Measurements from ENCODE around the gene STK39.

The STK39 gene

DNA sequence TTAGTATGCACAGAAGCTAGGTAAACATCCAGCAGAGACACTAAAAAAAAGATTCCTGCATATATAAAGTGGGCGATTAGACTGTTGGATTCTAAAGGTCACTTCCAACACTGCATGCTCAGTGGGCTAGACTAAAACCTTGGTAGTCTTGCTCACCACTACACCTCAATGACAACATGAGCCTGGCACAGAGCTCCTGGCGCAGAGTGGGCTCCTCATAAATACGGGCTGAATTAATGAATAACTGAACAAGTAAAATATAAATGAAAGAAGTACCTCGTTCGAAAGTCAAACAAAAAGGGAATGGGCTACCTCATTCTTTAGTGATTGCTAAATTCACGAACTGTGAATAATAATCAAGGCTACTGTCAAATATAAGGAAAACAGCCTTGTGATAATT, 185.3 kb downstream of the STK39 start:
- Histone ChIP-seq H3K27ac (no peak overlapping the region), H3K36me3 (peaks cover 97% of the 10 kb centered on the region), H3K9ac (no peak overlapping the region), H3K4me2 (no peak overlapping the region), H3K4me3 (no peak overlapping the region), H3K27me3 (no peaks in the 10 kb centered on the region), H3K4me1 (no peaks in the 10 kb centered on the region), H4K20me1 (no peaks in the 10 kb centered on the region), H3K9me3 (no peaks in the 10 kb centered on the region)
- no peak for TF ChIP-seq Cebpa-rat (IDR thresholded peaks at IDR 0.05)

DNA sequence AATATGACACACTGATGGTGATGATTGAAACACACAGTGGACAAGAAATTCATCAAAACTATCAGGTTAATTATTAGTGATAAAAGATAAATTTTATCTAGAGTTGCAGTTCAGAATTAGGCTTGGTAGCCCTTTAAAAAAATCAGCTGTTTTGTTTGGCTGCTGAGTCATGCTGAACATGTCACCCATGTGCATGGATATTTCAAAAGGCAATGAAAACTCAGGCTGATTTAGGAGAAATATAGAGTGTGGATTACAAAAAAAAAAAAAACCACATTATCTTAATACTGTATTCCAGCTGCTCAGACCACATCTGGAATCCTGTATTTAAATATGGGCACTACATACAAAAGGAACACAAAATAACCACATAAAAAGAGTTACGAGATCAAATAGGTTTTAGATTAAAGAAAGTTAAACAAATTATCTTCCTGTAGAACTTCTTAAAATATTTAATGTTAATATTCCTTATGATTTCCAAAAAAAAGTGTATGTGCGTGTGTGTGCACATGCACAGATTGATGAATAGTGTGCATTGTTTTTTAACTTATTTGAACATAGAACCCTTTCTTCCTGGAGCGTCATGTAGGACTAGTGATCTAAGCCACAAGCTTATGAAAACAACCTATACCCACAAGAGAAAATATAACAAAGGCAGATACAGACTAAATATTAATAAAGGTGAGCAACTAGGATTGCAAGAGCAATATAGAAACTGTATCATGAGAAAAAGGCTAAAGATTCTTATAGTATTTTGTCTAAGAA, 186.2 kb downstream of the STK39 start:
- no peak overlapping the region for H3K9ac ChIP-seq
- H3K9me3 ChIP-seq: no peaks in the 10 kb centered on the region
- H3K27ac ChIP-seq: no peak overlapping the region
- H3K4me3 ChIP-seq: no peak overlapping the region
- H3K27me3 ChIP-seq: no peaks in the 10 kb centered on the region
- H4K20me1 ChIP-seq: no peaks in the 10 kb centered on the region
- no peak overlapping the region for H3K4me2 ChIP-seq
- H3K36me3 ChIP-seq: peaks cover 97% of the 10 kb centered on the region
- H3K4me1 ChIP-seq: no peaks in the 10 kb centered on the region
- TF ChIP-seq Cebpa-rat (IDR thresholded peaks at IDR 0.05): no peak

DNA sequence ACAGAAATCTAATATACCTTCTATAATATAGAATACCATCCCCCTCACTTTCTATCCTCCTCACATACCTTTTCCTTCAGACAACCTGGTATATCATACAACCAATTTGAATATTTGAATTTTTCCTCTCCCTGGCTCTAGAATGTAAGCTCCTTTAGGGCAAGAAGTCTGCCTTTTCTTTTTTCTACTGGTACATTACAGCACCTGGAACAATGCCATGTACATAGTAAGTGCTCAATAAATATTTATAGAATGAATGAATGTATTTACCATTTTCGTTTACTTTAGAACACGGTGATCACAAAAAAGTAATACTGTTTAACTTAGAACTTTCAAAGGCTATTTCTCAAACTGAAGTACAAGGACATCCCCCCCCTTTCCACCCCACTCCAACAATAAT, 187.6 kb downstream of the STK39 start:
- Histone ChIP-seq H3K27me3 (no peaks in the 10 kb centered on the region), H3K9me3 (no peaks in the 10 kb centered on the region), H3K4me3 (no peak overlapping the region), H4K20me1 (no peaks in the 10 kb centered on the region; the same call in 1 of the 2 replicates), H3K4me2 (no peak overlapping the region), H3K27ac (no peak overlapping the region), H3K4me1 (no peaks in the 10 kb centered on the region), H3K36me3 (peaks cover 96% of the 10 kb centered on the region), H3K9ac (no peak overlapping the region)
- no peak for TF ChIP-seq Cebpa-rat (IDR thresholded peaks at IDR 0.05)

DNA sequence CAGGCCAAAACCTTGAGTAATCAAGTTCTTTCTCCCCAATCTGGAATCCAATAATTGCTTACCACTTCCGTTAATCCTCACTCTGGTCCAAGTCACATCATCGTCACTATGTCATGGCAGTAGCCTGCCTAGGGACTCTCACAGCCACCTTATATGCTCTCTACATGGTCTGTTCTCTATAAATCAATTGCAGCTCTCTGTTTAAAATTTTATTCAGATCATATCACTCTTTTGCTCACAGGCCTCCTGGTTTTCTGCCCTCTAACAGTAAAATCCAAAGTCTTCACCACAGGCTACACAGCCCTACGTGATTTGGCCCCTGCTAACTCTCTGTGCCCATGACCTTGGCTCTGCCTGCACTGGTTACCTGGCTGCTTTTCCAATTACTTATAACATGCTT, 188.7 kb downstream of the STK39 start:
- Histone ChIP-seq H3K27me3 (no peaks in the 10 kb centered on the region), H4K20me1 (peaks cover 10% of the 10 kb centered on the region; the same call in 1 of the 2 replicates), H3K9me3 (no peaks in the 10 kb centered on the region), H3K36me3 (peaks cover 96% of the 10 kb centered on the region), H3K27ac (no peak overlapping the region), H3K4me2 (no peak overlapping the region), H3K4me1 (no peaks in the 10 kb centered on the region), H3K4me3 (no peak overlapping the region), H3K9ac (no peak overlapping the region)
- TF ChIP-seq Cebpa-rat (IDR thresholded peaks at IDR 0.05): no peak

DNA sequence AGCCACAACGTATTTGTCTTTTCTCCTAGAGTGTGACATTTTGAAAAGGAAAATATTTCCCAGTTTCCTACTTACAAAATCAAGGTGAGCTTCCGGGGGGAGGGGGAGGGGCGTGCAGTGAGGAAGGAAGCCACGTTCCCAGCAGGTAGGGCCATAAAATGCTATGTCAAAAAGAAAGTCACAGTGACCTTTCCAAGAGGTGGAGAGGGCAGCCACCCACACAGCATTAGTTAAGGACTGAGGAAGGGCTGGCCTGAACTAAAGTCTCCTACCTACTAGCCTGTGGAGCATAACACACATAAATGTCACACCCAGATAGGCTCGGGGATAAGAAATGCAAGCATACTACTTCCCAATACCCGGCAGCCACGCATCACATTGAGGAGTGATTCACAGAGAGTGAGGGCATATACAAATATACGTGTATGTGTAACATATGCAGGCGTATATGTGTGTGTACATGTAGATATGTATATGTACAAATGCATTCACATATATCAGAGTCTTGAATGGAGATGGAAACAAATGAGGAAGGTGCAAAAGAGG, 191.1 kb downstream of the STK39 start:
- H3K36me3 ChIP-seq: peaks cover 91% of the 10 kb centered on the region
- H3K4me2 ChIP-seq: no peak overlapping the region
- no peaks in the 10 kb centered on the region for H3K9me3 ChIP-seq
- no peaks in the 10 kb centered on the region for H3K4me1 ChIP-seq
- H3K27ac ChIP-seq: no peak overlapping the region
- peaks cover 17% of the 10 kb centered on the region; the same call in 1 of the 2 replicates for H4K20me1 ChIP-seq
- no peak for TF ChIP-seq Cebpa-rat (IDR thresholded peaks at IDR 0.05)
- H3K27me3 ChIP-seq: no peaks in the 10 kb centered on the region
- no peak overlapping the region for H3K4me3 ChIP-seq
- no peak overlapping the region for H3K9ac ChIP-seq

DNA sequence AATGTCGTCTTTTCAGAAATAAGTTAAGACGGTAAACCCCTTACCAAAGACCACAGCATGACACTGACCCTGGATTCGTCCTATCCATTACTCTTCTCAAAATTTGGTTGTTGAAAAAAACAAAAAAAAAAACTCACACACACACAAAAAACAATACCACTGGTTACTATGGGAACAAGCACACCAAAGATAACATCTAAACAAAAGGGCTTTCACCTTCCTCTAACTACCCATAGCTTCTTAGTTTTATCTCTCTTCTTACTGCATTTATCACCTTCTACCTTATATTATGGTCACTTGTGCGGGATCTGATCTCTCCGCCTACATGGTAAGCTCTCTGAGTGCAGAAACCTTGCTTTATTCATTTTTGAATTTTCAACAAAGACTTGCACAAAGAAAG, 192.7 kb downstream of the STK39 start:
- Histone ChIP-seq H3K9me3 (no peaks in the 10 kb centered on the region), H3K27ac (no peak overlapping the region), H4K20me1 (peaks cover 17% of the 10 kb centered on the region; the same call in 1 of the 2 replicates), H3K4me3 (no peak overlapping the region), H3K4me2 (no peak overlapping the region), H3K9ac (no peak overlapping the region), H3K36me3 (peaks cover 91% of the 10 kb centered on the region), H3K4me1 (no peaks in the 10 kb centered on the region), H3K27me3 (no peaks in the 10 kb centered on the region)
- TF ChIP-seq Cebpa-rat (IDR thresholded peaks at IDR 0.05): no peak

DNA sequence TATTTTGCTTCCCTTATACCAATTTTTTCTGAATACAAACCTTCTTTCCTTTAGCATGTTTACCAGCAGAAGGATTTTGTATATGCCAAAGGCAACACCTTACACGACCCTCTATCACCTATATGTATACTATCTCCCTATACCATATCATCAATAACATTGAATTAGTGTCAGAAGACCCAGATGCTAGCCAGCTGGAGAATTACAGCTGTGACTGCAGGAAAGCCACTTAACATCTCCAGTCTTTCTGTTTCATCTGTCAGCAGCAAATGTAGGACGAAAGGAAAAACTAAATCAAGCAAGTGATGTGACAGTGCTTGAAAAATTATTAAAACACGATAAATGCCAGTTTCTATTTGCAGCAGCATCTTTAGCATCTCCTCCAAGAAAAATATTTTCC, 193.7 kb downstream of the STK39 start:
- Histone ChIP-seq H3K4me2 (no peak overlapping the region), H3K9me3 (0 out of 2 replicates have a peak, but pooled peaks cover 4% of the 10 kb centered on the region), H4K20me1 (peaks cover 17% of the 10 kb centered on the region; the same call in 1 of the 2 replicates), H3K4me3 (no peak overlapping the region), H3K36me3 (peaks cover 91% of the 10 kb centered on the region), H3K9ac (no peak overlapping the region), H3K27me3 (no peaks in the 10 kb centered on the region), H3K4me1 (0 out of 2 replicates have a peak, but pooled peaks cover under 1% of the 10 kb centered on the region), H3K27ac (no peak overlapping the region)
- TF ChIP-seq Cebpa-rat (IDR thresholded peaks at IDR 0.05): no peak

DNA sequence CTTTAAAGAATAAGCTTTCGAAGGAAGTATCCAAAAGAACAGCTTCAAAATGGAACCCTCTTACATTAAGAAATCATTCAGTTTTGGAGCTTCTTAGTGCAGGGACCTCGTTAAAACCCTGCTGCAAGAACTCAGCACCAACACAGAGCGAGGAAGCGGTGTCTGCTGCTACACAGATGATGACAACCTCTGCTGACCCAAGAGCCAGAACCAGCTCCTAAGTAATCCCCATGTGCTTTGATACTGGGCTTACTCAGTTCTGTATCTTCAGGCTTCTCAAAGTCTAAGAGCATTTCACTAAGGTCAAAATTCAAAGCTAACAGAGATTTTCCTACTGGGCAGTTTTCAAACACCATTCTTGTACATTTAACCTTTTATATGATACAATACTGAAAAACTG, 194.6 kb downstream of the STK39 start:
- no peak for TF ChIP-seq Cebpa-rat (IDR thresholded peaks at IDR 0.05)
- Histone ChIP-seq H3K4me2 (no peak overlapping the region), H4K20me1 (peaks cover 17% of the 10 kb centered on the region; the same call in 1 of the 2 replicates), H3K36me3 (peaks cover 87% of the 10 kb centered on the region), H3K9me3 (0 out of 2 replicates have a peak, but pooled peaks cover 8% of the 10 kb centered on the region), H3K9ac (no peak overlapping the region), H3K27ac (no peak overlapping the region), H3K4me3 (no peak overlapping the region), H3K27me3 (no peaks in the 10 kb centered on the region), H3K4me1 (peaks cover 6% of the 10 kb centered on the region; the same call in 1 of the 2 replicates)

DNA sequence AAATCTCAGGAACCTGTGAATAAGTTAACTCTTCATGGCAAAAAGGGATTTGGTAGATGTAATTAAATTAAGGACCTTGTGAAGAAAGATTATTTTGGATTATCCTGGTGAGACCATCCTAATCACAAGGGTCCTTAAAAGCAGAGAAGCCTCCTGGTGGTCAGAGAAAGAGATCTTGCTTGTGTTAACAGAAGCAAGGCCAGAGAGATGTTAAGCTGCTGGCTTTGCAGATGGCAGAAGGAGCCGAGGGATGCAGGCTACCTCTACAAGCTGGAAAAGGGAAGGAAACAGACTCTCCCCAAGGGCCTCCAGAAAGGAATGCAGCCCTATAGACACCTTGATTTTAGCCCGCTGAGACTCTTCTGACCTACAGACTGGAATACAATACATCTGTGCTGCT, 197.0 kb downstream of the STK39 start:
- TF ChIP-seq Cebpa-rat (IDR thresholded peaks at IDR 0.05): no peak
- Histone ChIP-seq H3K4me1 (peaks cover 29% of the 10 kb centered on the region), H3K9ac (no peak overlapping the region), H3K4me2 (no peak overlapping the region), H3K4me3 (no peak overlapping the region), H3K27ac (no peak overlapping the region), H4K20me1 (peaks cover 17% of the 10 kb centered on the region; the same call in 1 of the 2 replicates), H3K36me3 (peaks cover 88% of the 10 kb centered on the region), H3K27me3 (no peaks in the 10 kb centered on the region), H3K9me3 (0 out of 2 replicates have a peak, but pooled peaks cover 8% of the 10 kb centered on the region)

DNA sequence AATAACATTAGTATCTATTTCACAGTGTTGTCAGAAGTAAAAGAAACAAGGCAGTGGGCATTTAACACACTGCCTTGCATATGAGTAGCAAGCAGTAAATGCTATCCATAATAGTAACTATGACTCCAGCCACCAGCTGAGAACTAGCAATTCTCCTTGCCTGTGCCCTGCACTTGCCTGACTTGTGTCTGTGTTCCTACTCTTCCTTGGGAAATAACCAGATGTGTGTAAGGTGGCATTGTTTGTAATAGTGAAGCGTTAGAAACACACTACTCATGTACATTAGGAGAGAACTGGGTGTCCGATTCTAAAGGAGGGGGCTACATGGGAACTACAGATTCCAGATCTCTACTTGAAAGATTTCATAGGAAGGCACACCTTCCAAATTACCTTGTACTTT, 197.8 kb downstream of the STK39 start:
- Histone ChIP-seq H3K4me2 (no peak overlapping the region), H3K36me3 (peaks cover 83% of the 10 kb centered on the region), H3K4me1 (peaks cover 36% of the 10 kb centered on the region), H3K27me3 (no peaks in the 10 kb centered on the region), H3K4me3 (no peak overlapping the region), H3K27ac (no peak overlapping the region), H3K9me3 (0 out of 2 replicates have a peak, but pooled peaks cover 8% of the 10 kb centered on the region), H3K9ac (no peak overlapping the region), H4K20me1 (peaks cover 16% of the 10 kb centered on the region; the same call in 1 of the 2 replicates)
- TF ChIP-seq Cebpa-rat (IDR thresholded peaks at IDR 0.05): no peak
